SK-N-SH (cell line): Measurements from ENCODE around the gene GNG12. TPM values are rescaled to one million over a fixed set of nuclear protein-coding genes. Genes with fewer than 3 reads are reported as not detected.
A peak's percentile ranks its signal among the peaks of the same experiment; 100 is the strongest.

ENCODE experiments used
- CTCF ChIA-PET: fragments of 300-600, 350-600 bp; formaldehyde crosslinking; extraction: SDS; loops from one replicate; lab custom pipeline; 2021; lab: Yijun Ruan, JAX
- POLR2A ChIA-PET: fragments of 350-600 bp; sonication (Branson Sonifier 250); formaldehyde crosslinking; extraction: SDS; loops from one replicate; lab custom pipeline; 2020; ENCODE audit warnings: antibody characterized with exemption, inconsistent platforms; lab: Yijun Ruan, JAX
- DNase-seq: peaks from one replicate; pipeline ENCODE4 v3.0.0; 2012
- H2AFZ ChIP-seq: fragments of 200-600 bp; sonication (generic); 2 replicates; pipeline ENCODE4 v1.8.1; 2016; ENCODE audit warnings: antibody characterized with exemption, mild to moderate bottlenecking, low read depth
- H3F3A ChIP-seq: fragments of 200-600 bp; sonication (generic); replicated peaks from 2 replicates; pipeline ENCODE3; 2016; ENCODE audit warnings: antibody characterized with exemption, mild to moderate bottlenecking; ENCODE audit not compliant: insufficient read depth
- H3K27ac ChIP-seq, 2 experiments: fragments of 200-500 bp in 1 of 2; fragments of 200-600 bp in 1 of 2; sonication (Bioruptor generic) in 1 of 2; sonication (generic), shearing (Covaris generic) in 1 of 2; 2 replicates each; pipeline versions ENCODE4 v1.5.1 to v1.6.1; 2014 to 2016; ENCODE audit warnings: low read depth in 2 of 2, inconsistent platforms in 1 of 2, low read length in 1 of 2, mild to moderate bottlenecking in 1 of 2, mixed read lengths in 1 of 2
- H3K27me3 ChIP-seq: fragments of 200-600 bp; sonication (generic), shearing (Covaris generic); 2 replicates; pipeline ENCODE4 v1.6.1; 2016; ENCODE audit warnings: mixed run types; ENCODE audit not compliant: insufficient read depth
- H3K36me3 ChIP-seq, 2 experiments: fragments of 200-500 bp in 1 of 2; fragments of 200-600 bp in 1 of 2; sonication (Bioruptor generic) in 1 of 2; sonication (generic) in 1 of 2; replicated peaks in 1 of 2; 2 replicates each; pipeline versions ENCODE3 to v1.5.1; 2014 to 2016; ENCODE audit warnings: low read length in 1 of 2, mild to moderate bottlenecking in 1 of 2; ENCODE audit not compliant: insufficient read depth in 2 of 2, control insufficient read depth in 1 of 2
- H3K4me1 ChIP-seq, 2 experiments: fragments of 200-500 bp in 1 of 2; fragments of 200-600 bp in 1 of 2; sonication (Bioruptor generic) in 1 of 2; sonication (generic), shearing (Covaris generic) in 1 of 2; 2 replicates each; pipeline versions ENCODE4 v1.5.1 to v1.6.1; 2014 to 2016; ENCODE audit warnings: low read depth in 1 of 2, low read length in 1 of 2, mixed run types in 1 of 2; ENCODE audit not compliant: insufficient read depth in 2 of 2, control insufficient read depth in 1 of 2
- H3K4me2 ChIP-seq: fragments of 200-600 bp; sonication (generic), shearing (Covaris generic); 2 replicates; pipeline ENCODE4 v1.6.1; 2017; ENCODE audit warnings: mixed run types
- H3K4me3 ChIP-seq, 2 experiments: fragments of 200-500 bp in 1 of 2; fragments of 200-600 bp in 1 of 2; sonication (Bioruptor generic) in 1 of 2; sonication (generic), shearing (Covaris generic) in 1 of 2; 2 replicates each; pipeline versions ENCODE4 v1.5.1 to v1.8.1; 2014 to 2016; ENCODE audit warnings: low read depth in 2 of 2, inconsistent platforms in 1 of 2, low read length in 1 of 2, mild to moderate bottlenecking in 1 of 2, mixed read lengths in 1 of 2, moderate library complexity in 1 of 2
- H3K79me2 ChIP-seq: fragments of 200-600 bp; sonication (generic); 2 replicates; pipeline ENCODE4 v1.8.1; 2017; ENCODE audit warnings: mild to moderate bottlenecking; ENCODE audit not compliant: insufficient read depth
- H3K9ac ChIP-seq: fragments of 200-600 bp; sonication (generic); 2 replicates; pipeline ENCODE4 v1.6.1; 2017; ENCODE audit warnings: mixed run types
- H3K9me2 ChIP-seq: fragments of 200-600 bp; sonication (generic); 2 replicates; pipeline ENCODE4 v1.6.1; 2017; ENCODE audit warnings: mixed run types
- H3K9me3 ChIP-seq: fragments of 200-600 bp; sonication (generic); 2 replicates; pipeline ENCODE4 v1.6.1; 2017; ENCODE audit warnings: mixed run types, mild to moderate bottlenecking, moderate library complexity
- H4K20me1 ChIP-seq: fragments of 200-600 bp; sonication (generic); 2 replicates; pipeline ENCODE4 v1.6.1; 2017; ENCODE audit warnings: mild to moderate bottlenecking, mixed run types; ENCODE audit not compliant: insufficient read depth
- CHD2 ChIP-seq: fragments of 150-350 bp; IDR thresholded peaks from 2 replicates; pipeline ENCODE4 v1.6.1; 2018; ENCODE audit warnings: low read length; ENCODE audit not compliant: partially characterized antibody
- ELF1 ChIP-seq: IDR thresholded peaks from 2 replicates; pipeline ENCODE4 v1.4.0; 2012
- EP300 ChIP-seq, 2 experiments: IDR thresholded peaks; 2 replicates each; pipeline versions ENCODE4 v1.4.0 to v1.6.1; 2012; ENCODE audit warnings: borderline replicate concordance in 1 of 2, low read depth in 1 of 2, low read length in 1 of 2
- EZH2phosphoT487 ChIP-seq: fragments of 200-600 bp; sonication (generic); IDR thresholded peaks from 2 replicates; pipeline ENCODE4 v1.6.1; 2017; ENCODE audit warnings: low read depth, mixed run types, mild to moderate bottlenecking, antibody characterized with exemption, moderate library complexity, borderline replicate concordance
- FOSL2 ChIP-seq: IDR thresholded peaks from 2 replicates; pipeline ENCODE4 v1.4.0; 2012; ENCODE audit warnings: low read depth, mild to moderate bottlenecking, moderate library complexity, borderline replicate concordance
- FOXM1 ChIP-seq: IDR thresholded peaks from 2 replicates; pipeline ENCODE4 v1.4.0; 2012; ENCODE audit warnings: low read depth, mild to moderate bottlenecking
- JUND ChIP-seq: IDR thresholded peaks from 2 replicates; pipeline ENCODE4 v1.4.0; 2012
- MAX ChIP-seq: IDR thresholded peaks from 2 replicates; pipeline ENCODE4 v1.4.0; 2012; ENCODE audit warnings: low read depth
- MEF2A ChIP-seq: IDR thresholded peaks from 2 replicates; pipeline ENCODE4 v1.4.0; 2012; ENCODE audit warnings: low read depth, borderline replicate concordance
- MXI1 ChIP-seq: IDR thresholded peaks from 2 replicates; pipeline ENCODE4 v1.6.1; 2012; ENCODE audit warnings: mild to moderate bottlenecking, low read depth, low read length, improper control_type of control experiment
- NFIC ChIP-seq: IDR thresholded peaks from 2 replicates; pipeline ENCODE4 v1.4.0; 2012; ENCODE audit warnings: borderline replicate concordance
- NRF1 ChIP-seq: IDR thresholded peaks from 2 replicates; pipeline ENCODE4 v1.6.1; 2012; ENCODE audit warnings: low read depth, mild to moderate bottlenecking, low read length
- PBX3 ChIP-seq: IDR thresholded peaks from 2 replicates; pipeline ENCODE4; 2012
- POLR2AphosphoS5 ChIP-seq: IDR thresholded peaks from 2 replicates; pipeline ENCODE4 v1.6.1; 2012; ENCODE audit warnings: low read depth, low read length
- REST ChIP-seq: IDR thresholded peaks from 2 replicates; pipeline ENCODE4 v1.6.1; 2012; ENCODE audit warnings: mild to moderate bottlenecking, low read depth, low read length, moderate library complexity
- RFX5 ChIP-seq: IDR thresholded peaks from 2 replicates; pipeline ENCODE4 v1.6.1; 2012; ENCODE audit warnings: mild to moderate bottlenecking, improper control_type of control experiment, low read length
- SIN3A ChIP-seq: IDR thresholded peaks from 2 replicates; pipeline ENCODE4 v1.6.1; 2012; ENCODE audit warnings: low read depth, mild to moderate bottlenecking, low read length, moderate library complexity, borderline replicate concordance
- SMC3 ChIP-seq: IDR thresholded peaks from 2 replicates; pipeline ENCODE4 v1.6.1; 2012; ENCODE audit warnings: low read depth, low read length, improper control_type of control experiment
- TCF12 ChIP-seq: IDR thresholded peaks from 2 replicates; pipeline ENCODE4 v1.4.0; 2012
- USF2 ChIP-seq: fragments of 150-350 bp; IDR thresholded peaks from 2 replicates; pipeline ENCODE4 v1.6.1; 2017; ENCODE audit warnings: antibody characterized with exemption, low read length, low read depth, borderline replicate concordance
- YY1 ChIP-seq: IDR thresholded peaks from 2 replicates; pipeline ENCODE4 v1.4.0; 2012; ENCODE audit warnings: low read depth, mild to moderate bottlenecking
- ZBTB33 ChIP-seq: IDR thresholded peaks from 2 replicates; pipeline ENCODE4 v1.4.0; 2012; ENCODE audit warnings: low read depth, borderline replicate concordance
- WGBS: methylation state at CpG from one replicate; pipeline ENCODE4 v1.1.6; 2017; ENCODE audit warnings: low lambda C conversion rate; 5-methylcytosine and 5-hydroxymethylcytosine counted together
- polyA plus RNA-seq, 3 experiments: library from polyadenylated mRNA; depleted of rRNA; stranded (reverse); fragments of >200 nt; gene quantifications; 2 replicates each; pipeline ENCODE4 v1.2.3, GENCODE V29; 2012

The GNG12 gene
- polyA plus RNA-seq, 1 of the 3 experiments (the other 2 are of a cell fraction) = 41.2 TPM

GRCh38 chr1:67767103-67767782, 66.0 kb downstream of the GNG12 start (continued):
- no peak for TF ChIP-seq ZBTB33

GRCh38 chr1:67766141-67766978, 66.9 kb downstream of the GNG12 start:
- Histone ChIP-seq H3K27me3 (no peaks in the 10 kb centered on the region), H3K27ac (peak overlapping the region in 1 of 2 experiments; percentile 85; a peak in 3 of 4 replicates), H3K79me2 (peaks cover 74% of the 10 kb centered on the region), H4K20me1 (peaks cover 8% of the 10 kb centered on the region), H3K9ac (peak overlapping the region; percentile 27; the same call in 1 of the 2 replicates), H3K9me2 (no peaks in the 10 kb centered on the region), H3K4me2 (peak overlapping the region; percentile 60), H2AFZ (no peak overlapping the region), H3K4me1 (peaks cover 8 to 13% of the 10 kb centered on the region in 2 experiments; a peak in 3 of 4 replicates), H3K9me3 (no peaks in the 10 kb centered on the region), H3K36me3 (peaks cover 0 to 13% of the 10 kb centered on the region in 2 experiments), H3F3A (peaks cover 25% of the 10 kb centered on the region), H3K4me3 (peak overlapping the region; percentile 6 to 49; a peak in 3 of 4 replicates)
- ChIA-PET POLR2A (no interaction called here), CTCF (interaction anchor here (0.6 to 6.2 kb wide), 54 partner anchors 8 to 1973 kb away, joined by 3 to 60 read pairs (median 4); partner anchors contain the start of genes DIRAS3 and GNG12)
- WGBS = 29% methylated on average over 17 of the region's 17 CpGs
- DNase-seq = peak; percentile 35
- no peak for TF ChIP-seq PBX3
- TF ChIP-seq EZH2phosphoT487 = no peak
- no peak for TF ChIP-seq USF2
- no peak for TF ChIP-seq POLR2AphosphoS5
- no peak for TF ChIP-seq SIN3A
- no peak for TF ChIP-seq MEF2A
- no peak for TF ChIP-seq MAX
- no peak for TF ChIP-seq MXI1
- no peak for TF ChIP-seq FOXM1
- TF ChIP-seq CHD2 = no peak
- no peak; the same call in 1 of the 2 replicates for TF ChIP-seq FOSL2
- peak; percentile 3; the same call in 1 of the 2 replicates for TF ChIP-seq NFIC
- peak; percentile 21; the same call in 1 of the 2 replicates for TF ChIP-seq JUND
- TF ChIP-seq EP300 (IDR thresholded peaks at IDR 0.05; ENCODE audit: borderline replicate concordance in 1 of 2, low read depth in 1 of 2, low read length in 1 of 2) = no peak
- no peak for TF ChIP-seq REST
- peak; percentile 39 for TF ChIP-seq TCF12
- TF ChIP-seq SMC3 = peak; percentile 52
- no peak for TF ChIP-seq YY1
- TF ChIP-seq RFX5 = no peak
- no peak for TF ChIP-seq ELF1
- TF ChIP-seq NRF1 = no peak
